Activated CD8-positive, alpha-beta memory T cell treated with anti-CD3 and anti-CD28 coated beads, Interleukin-2, amount 50 U/mL, for 24 hours (primary cell): Measurements from ENCODE around the gene AKAP12.

Source experiments
- DNase-seq: peaks from one replicate; pipeline ENCODE4 v3.0.0-alpha.2; 2020; ENCODE audit errors: extremely low read depth

AKAP12 gene

GRCh38 chr6:151240036-151240685 lies 394 bp downstream of the AKAP12 start:
- peak; percentile 6 for DNase-seq

DNA sequence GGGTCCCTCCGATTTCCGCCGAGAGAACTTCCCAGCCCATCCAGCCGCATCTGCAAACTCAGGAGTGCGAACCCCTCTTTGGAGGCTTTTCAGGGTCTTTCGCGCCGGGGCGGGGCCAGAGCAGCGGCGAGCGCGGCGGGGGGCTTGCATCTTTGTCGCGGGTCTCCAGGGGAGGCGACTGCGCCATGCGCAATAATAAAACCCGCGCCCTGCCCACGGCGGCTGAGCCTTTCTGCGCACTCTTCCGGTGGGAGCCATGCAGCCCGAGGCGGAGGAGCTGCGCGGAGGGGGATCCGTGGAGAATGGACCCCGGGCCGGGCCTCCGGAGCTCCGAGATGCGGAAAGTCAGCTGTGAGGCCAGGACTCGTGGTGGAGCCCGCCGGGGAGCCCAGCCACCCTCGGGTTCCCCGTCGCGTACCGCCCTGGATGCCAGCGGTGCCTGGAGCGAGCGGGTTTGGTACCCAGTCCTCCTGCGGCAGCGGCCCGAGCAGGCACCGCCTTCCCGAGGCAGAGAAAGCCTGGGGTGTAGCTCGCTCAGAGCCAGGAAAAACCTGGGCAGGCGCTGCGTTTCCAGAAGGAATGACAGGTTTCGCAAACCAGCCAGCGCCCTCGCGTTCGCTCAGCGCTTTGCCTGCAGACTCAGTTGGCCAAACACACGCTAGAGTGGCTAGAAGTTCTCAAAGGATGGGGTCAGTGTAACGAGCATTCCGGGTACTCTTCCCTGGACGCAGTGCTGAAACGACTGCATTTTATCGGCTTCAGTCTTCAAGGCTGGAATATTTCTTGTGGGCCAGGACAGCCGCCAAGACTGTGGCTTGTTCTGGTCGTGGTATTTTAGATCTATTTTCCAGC lies 1.2 kb downstream of the AKAP12 start:
- DNase-seq: no peak

DNA sequence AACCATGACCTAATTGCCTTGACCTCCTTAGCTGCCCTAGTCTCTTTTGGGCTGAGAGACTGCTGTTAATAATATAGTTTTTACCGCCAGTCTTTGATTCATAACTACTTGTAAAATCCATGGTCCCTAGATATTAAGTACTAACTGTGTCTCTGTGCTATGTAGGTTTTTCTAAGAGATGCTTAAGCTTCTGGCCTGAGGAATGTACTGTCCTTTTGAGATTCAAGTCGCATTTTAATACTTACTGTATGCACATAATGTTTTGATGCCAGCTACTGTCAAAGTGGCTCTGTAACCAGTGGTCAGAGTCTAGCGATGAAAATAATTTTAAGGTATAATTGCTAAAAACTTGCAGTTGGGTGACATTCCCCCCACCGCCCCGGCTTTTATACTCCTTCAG lies 2.1 kb downstream of the AKAP12 start:
- DNase-seq: no peak

- DNase-seq: no peak
These were observed 2.7 kb downstream of the AKAP12 start for GRCh38 chr6:151242420-151242861.

GRCh38 chr6:151243481-151243880 lies 3.7 kb downstream of the AKAP12 start:
- no peak for DNase-seq

- DNase-seq: no peak
These were observed 7.7 kb downstream of the AKAP12 start for GRCh38 chr6:151247490-151247889.

GRCh38 chr6:151248295-151248694 lies 8.5 kb downstream of the AKAP12 start:
- DNase-seq: no peak

GRCh38 chr6:151252634-151253033 lies 12.9 kb downstream of the AKAP12 start:
- DNase-seq: no peak

GRCh38 chr6:151254451-151255081 lies 14.8 kb downstream of the AKAP12 start:
- no peak for DNase-seq

DNA sequence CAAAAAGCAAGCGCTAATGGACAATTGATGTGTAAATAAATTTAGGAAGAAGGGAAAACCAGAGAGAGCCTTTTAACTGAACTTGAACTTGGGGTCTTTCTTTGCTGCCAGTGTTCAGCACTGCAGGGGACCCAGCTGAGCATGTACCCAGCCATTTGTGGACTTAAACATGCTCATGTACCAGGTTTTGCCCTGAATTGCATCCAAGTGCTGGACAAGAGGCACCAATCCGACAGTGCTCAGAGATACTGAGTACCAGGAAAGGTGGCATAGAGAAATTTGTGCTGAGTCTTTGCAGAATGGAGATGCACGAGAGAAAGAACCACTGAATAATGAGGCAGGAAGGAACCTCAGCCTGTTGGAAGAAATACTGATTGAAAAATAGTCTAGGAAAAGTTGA lies 16.0 kb downstream of the AKAP12 start:
- no peak for DNase-seq

GRCh38 chr6:151257985-151258445 lies 18.2 kb downstream of the AKAP12 start:
- no peak for DNase-seq

- no peak for DNase-seq
These were observed 20.4 kb downstream of the AKAP12 start for GRCh38 chr6:151260205-151260604.

- no peak for DNase-seq
These were observed 23.3 kb downstream of the AKAP12 start for GRCh38 chr6:151263035-151263434.

DNA sequence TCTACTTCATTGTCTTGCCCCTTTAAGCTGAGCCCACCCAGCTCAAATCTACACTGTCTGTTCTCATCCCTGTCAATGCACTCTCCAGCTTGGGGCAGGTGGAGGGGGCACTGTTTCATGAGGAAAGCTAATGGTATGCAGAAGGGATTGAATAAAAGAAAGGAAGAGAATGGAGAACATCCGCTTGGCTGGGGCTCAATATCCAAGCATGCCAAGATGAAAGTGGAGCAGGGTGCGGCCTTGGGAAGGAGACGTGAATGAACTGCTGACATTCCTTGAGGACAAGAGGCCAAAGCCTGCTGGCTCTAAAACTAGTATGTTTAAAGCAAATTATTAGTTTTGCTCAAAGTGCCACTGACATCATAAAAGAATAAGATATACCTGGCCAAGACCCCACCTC lies 24.2 kb downstream of the AKAP12 start:
- no peak for DNase-seq

GRCh38 chr6:151265282-151265681 lies 25.5 kb downstream of the AKAP12 start:
- no peak for DNase-seq

- DNase-seq: no peak
These were observed 29.7 kb downstream of the AKAP12 start for GRCh38 chr6:151269321-151269995.

DNA sequence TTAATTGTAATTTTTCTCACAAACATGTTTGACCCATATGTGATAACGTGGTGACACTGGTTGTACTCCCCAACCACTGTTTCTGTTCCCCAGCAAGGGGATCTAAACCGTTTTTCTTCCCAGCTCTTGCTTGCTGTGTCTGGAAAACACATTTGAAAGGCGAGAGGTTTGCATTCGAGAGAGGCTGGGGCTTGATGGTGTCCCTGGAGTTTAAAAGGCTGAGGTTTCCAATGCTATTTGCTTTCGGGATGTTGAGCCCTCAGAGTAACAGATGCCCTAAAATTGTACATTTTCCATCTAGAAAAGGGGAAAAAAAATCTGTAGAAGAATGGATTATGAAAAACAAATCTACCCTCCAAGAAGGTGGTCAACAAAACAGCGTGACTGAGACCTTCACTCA lies 35.4 kb downstream of the AKAP12 start:
- no peak for DNase-seq

GRCh38 chr6:151275566-151275965 lies 35.8 kb downstream of the AKAP12 start:
- DNase-seq: no peak

- no peak for DNase-seq
These were observed 36.5 kb downstream of the AKAP12 start for GRCh38 chr6:151276112-151276740.

DNA sequence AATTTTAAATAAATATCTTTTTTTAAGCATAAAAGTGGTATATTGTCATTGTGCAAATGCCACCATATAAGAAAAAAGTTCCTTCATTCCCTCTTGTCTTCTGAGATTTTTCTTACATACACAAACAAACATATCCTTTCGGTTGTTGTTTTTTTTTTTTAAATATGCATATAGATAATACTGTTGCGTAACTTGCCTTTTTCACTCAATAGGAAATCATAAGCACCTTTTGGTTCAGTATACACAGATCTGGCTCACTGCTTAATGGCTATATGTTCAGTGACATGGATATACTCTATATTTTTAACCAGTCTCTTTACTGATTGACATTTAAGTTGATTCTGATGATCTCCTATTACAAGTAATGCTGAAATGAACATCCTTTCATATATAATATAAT lies 40.1 kb downstream of the AKAP12 start:
- DNase-seq: no peak

- no peak for DNase-seq
These were observed 41.1 kb downstream of the AKAP12 start for GRCh38 chr6:151280859-151281258.

- DNase-seq: no peak
These were observed 44.2 kb downstream of the AKAP12 start for GRCh38 chr6:151284012-151284411.
